ENCODE results near the gene DLGAP1. TPM values are rescaled to one million over a fixed set of nuclear protein-coding genes. Genes with fewer than 3 reads are reported as not detected.

Gene DLGAP1
- total and polyA plus RNA-seq, 2 experiments from 2014 or later, result 0.13 to 0.22 TPM

DNA sequence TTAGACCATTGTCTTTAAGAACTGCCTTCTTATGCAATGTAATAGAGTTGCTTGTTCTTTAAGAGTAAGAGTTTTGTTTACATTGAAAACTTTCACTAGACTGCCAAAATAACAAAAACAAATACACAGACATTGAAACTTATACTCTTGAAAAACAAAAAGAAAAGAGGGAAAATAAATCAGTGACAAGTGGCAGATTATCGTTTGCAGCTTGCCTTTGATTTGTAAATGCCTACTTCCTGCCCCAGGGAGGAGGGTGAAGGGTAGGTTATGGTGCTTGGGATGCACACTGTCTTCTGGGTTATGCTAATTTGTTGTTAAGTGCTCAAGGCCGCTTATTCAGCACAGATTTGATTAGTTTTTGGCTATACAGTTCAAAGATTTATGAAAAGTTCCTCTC, 806.5 kb downstream of the DLGAP1 start:
- no peak for DNase-seq
- Histone ChIP-seq H3K9me2 (ENCODE audit: insufficient read depth) (no peaks in the 10 kb centered on the region), H3K27ac (no peak overlapping the region), H4K20me1 (ENCODE audit: insufficient read depth) (no peaks in the 10 kb centered on the region), H3K4me2 (ENCODE audit: unreplicated experiment) (no peak overlapping the region), H3K4me3 (no peak overlapping the region), H3K9me3 (ENCODE audit: low read depth) (no peaks in the 10 kb centered on the region), H3K9ac (no peak overlapping the region), H3K36me3 (ENCODE audit: low read depth) (no peaks in the 10 kb centered on the region), H3K27me3 (replicated peaks; ENCODE audit: insufficient read depth) (no peaks in the 10 kb centered on the region), H2AFZ (no peak overlapping the region), H3F3A (ENCODE audit: insufficient read depth) (peaks cover 25% of the 10 kb centered on the region), H3K79me2 (ENCODE audit: insufficient read depth) (no peaks in the 10 kb centered on the region), H3K4me1 (ENCODE audit: insufficient read depth) (peaks cover 32% of the 10 kb centered on the region)
- in situ Hi-C loops (cut with MboI), result no loop called here
- no peak for TF ChIP-seq EZH2 (IDR thresholded peaks at IDR 0.05; ENCODE audit: insufficient read depth, poor library complexity, severe bottlenecking)
- TF ChIP-seq EZH2phosphoT487 (IDR thresholded peaks at IDR 0.05; ENCODE audit: insufficient read depth, low read depth), result no peak
- 63 to 64% methylated on average over 2 of the region's 2 CpGs for WGBS, 2 experiments (ENCODE audit: low coverage in 1 of 2, low lambda C conversion rate in 2 of 2, missing lambda C conversion rate in 2 of 2)

DNA sequence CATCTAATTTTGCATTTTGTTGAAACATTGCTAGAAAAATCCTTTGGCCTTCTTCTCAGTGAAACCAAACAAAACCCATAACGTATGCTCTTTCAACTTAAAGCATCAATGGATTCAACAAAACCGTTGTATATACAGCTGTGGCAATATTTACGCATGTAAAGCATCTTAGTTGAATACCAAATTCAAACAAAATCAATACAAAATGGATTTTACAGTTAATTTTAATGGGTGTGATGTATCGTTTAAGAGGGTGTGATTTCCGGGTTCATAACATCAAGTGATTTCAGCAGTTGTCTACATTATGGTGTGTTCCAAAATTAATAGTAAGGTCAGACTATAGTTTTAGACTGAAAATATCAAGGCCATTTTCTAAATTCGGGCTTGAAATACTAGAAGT, 806.9 kb downstream of the DLGAP1 start:
- Histone ChIP-seq H2AFZ (no peak overlapping the region), H3K27me3 (replicated peaks; ENCODE audit: insufficient read depth) (no peaks in the 10 kb centered on the region), H3K9me3 (ENCODE audit: low read depth) (no peaks in the 10 kb centered on the region), H3K27ac (no peak overlapping the region), H3K79me2 (ENCODE audit: insufficient read depth) (no peaks in the 10 kb centered on the region), H3K4me3 (no peak overlapping the region), H3K4me2 (ENCODE audit: unreplicated experiment) (no peak overlapping the region), H3K9me2 (ENCODE audit: insufficient read depth) (no peaks in the 10 kb centered on the region), H3K4me1 (ENCODE audit: insufficient read depth) (peaks cover 30% of the 10 kb centered on the region), H3F3A (ENCODE audit: insufficient read depth) (peaks cover 23% of the 10 kb centered on the region), H4K20me1 (ENCODE audit: insufficient read depth) (no peaks in the 10 kb centered on the region), H3K9ac (no peak overlapping the region), H3K36me3 (ENCODE audit: low read depth) (no peaks in the 10 kb centered on the region)
- no peak for TF ChIP-seq EZH2 (IDR thresholded peaks at IDR 0.05; ENCODE audit: insufficient read depth, poor library complexity, severe bottlenecking)
- no peak for TF ChIP-seq EZH2phosphoT487 (IDR thresholded peaks at IDR 0.05; ENCODE audit: insufficient read depth, low read depth)
- WGBS, 2 experiments (ENCODE audit: low coverage in 1 of 2, low lambda C conversion rate in 2 of 2, missing lambda C conversion rate in 2 of 2), result 88 to 91% methylated on average over 6 of the region's 6 CpGs
- DNase-seq, result no peak
- in situ Hi-C loops (cut with MboI), result no loop called here

DNA sequence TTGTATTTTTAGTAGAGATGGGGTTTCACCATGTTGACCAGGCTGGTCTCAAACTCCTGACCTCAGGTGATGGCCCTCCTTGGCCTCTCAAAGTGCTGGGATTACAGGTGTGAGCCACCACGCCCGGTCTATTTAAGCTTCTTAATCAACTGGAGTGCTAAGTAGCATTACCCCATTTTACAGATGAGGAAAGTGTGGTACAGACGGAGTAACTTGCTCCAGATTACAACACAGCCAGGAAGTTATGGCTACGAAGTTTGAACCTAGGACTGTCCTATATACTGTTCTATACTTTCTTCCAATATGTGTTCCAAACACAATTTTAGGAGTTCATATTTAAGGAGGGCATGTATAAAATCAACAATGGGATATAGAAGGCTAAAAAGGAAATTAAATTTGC, 807.5 kb downstream of the DLGAP1 start:
- no peak for TF ChIP-seq EZH2phosphoT487 (IDR thresholded peaks at IDR 0.05; ENCODE audit: insufficient read depth, low read depth)
- TF ChIP-seq EZH2 (IDR thresholded peaks at IDR 0.05; ENCODE audit: insufficient read depth, poor library complexity, severe bottlenecking), result no peak
- DNase-seq, result no peak
- H3K9me3 ChIP-seq (ENCODE audit: low read depth), result no peaks in the 10 kb centered on the region

GRCh38 chr18:3645384-3646156, 809.5 kb downstream of the DLGAP1 start:
- no peak overlapping the region for H3K27ac ChIP-seq
- peaks cover 15% of the 10 kb centered on the region for H3K4me1 ChIP-seq (ENCODE audit: insufficient read depth)
- no peak for DNase-seq
- peaks cover 16% of the 10 kb centered on the region for H3F3A ChIP-seq (ENCODE audit: insufficient read depth)
- in situ Hi-C loops (cut with MboI), result no loop called here
- H3K4me2 ChIP-seq (ENCODE audit: unreplicated experiment), result no peak overlapping the region
- no peaks in the 10 kb centered on the region for H4K20me1 ChIP-seq (ENCODE audit: insufficient read depth)
- no peaks in the 10 kb centered on the region for H3K27me3 ChIP-seq (replicated peaks; ENCODE audit: insufficient read depth)
- no peak overlapping the region for H3K4me3 ChIP-seq
- no peaks in the 10 kb centered on the region for H3K9me3 ChIP-seq (ENCODE audit: low read depth)
- no peaks in the 10 kb centered on the region for H3K36me3 ChIP-seq (ENCODE audit: low read depth)
- WGBS, 2 experiments (ENCODE audit: low coverage in 1 of 2, low lambda C conversion rate in 2 of 2, missing lambda C conversion rate in 2 of 2), result 82% methylated on average over 5 of the region's 5 CpGs
- no peak overlapping the region for H2AFZ ChIP-seq
- no peak overlapping the region for H3K9ac ChIP-seq
- no peak for TF ChIP-seq EZH2phosphoT487 (IDR thresholded peaks at IDR 0.05; ENCODE audit: insufficient read depth, low read depth)
- no peak for TF ChIP-seq EZH2 (IDR thresholded peaks at IDR 0.05; ENCODE audit: insufficient read depth, poor library complexity, severe bottlenecking)
- H3K9me2 ChIP-seq (ENCODE audit: insufficient read depth), result no peaks in the 10 kb centered on the region
- H3K79me2 ChIP-seq (ENCODE audit: insufficient read depth), result no peaks in the 10 kb centered on the region

More for the DNA sequence above, 807.5 kb downstream of the DLGAP1 start:
- Histone ChIP-seq H3K4me1 (ENCODE audit: insufficient read depth) (peaks cover 25% of the 10 kb centered on the region), H3K79me2 (ENCODE audit: insufficient read depth) (no peaks in the 10 kb centered on the region), H3K9me2 (ENCODE audit: insufficient read depth) (no peaks in the 10 kb centered on the region), H3K4me2 (ENCODE audit: unreplicated experiment) (no peak overlapping the region), H3F3A (ENCODE audit: insufficient read depth) (peaks cover 20% of the 10 kb centered on the region), H3K36me3 (ENCODE audit: low read depth) (no peaks in the 10 kb centered on the region), H3K4me3 (no peak overlapping the region), H4K20me1 (ENCODE audit: insufficient read depth) (no peaks in the 10 kb centered on the region), H2AFZ (no peak overlapping the region), H3K27me3 (replicated peaks; ENCODE audit: insufficient read depth) (no peaks in the 10 kb centered on the region), H3K27ac (no peak overlapping the region), H3K9ac (no peak overlapping the region)
- WGBS, 2 experiments (ENCODE audit: low coverage in 1 of 2, low lambda C conversion rate in 2 of 2, missing lambda C conversion rate in 2 of 2), result 93 to 98% methylated on average over 4 of the region's 4 CpGs
- in situ Hi-C loops (cut with MboI), result no loop called here
